GM18526 (cell line): ENCODE data around the gene KIF7.

ENCODE experiments used
- POLR2A ChIP-seq: IDR thresholded peaks from 3 replicates; pipeline ENCODE4 v1.6.1; 2011; ENCODE audit not compliant: insufficient read length; ENCODE audit errors: extremely low read depth

KIF7 gene

GRCh38 chr15:89659295-89659694 is 4.0 kb upstream of the KIF7 start:
- no peak for TF ChIP-seq POLR2A

GRCh38 chr15:89657686-89658200 is 2.5 kb upstream of the KIF7 start:
- no peak for TF ChIP-seq POLR2A

GRCh38 chr15:89656116-89656815 is 999 bp upstream of the KIF7 start:
- TF ChIP-seq POLR2A, result no peak

- TF ChIP-seq POLR2A, result no peak
These were observed 936 bp downstream of the KIF7 start for GRCh38 chr15:89654301-89654761.

- TF ChIP-seq POLR2A, result no peak
These were observed 1.7 kb downstream of the KIF7 start for GRCh38 chr15:89653578-89653977.

GRCh38 chr15:89652666-89653065 is 2.6 kb downstream of the KIF7 start:
- no peak for TF ChIP-seq POLR2A

GRCh38 chr15:89652131-89652530 is 3.1 kb downstream of the KIF7 start:
- no peak for TF ChIP-seq POLR2A

GRCh38 chr15:89649716-89650115 is 5.6 kb downstream of the KIF7 start:
- TF ChIP-seq POLR2A, result no peak

GRCh38 chr15:89649013-89649625 is 6.1 kb downstream of the KIF7 start:
- TF ChIP-seq POLR2A, result no peak

GRCh38 chr15:89648106-89649012 is 6.9 kb downstream of the KIF7 start:
- no peak for TF ChIP-seq POLR2A

- no peak for TF ChIP-seq POLR2A
These were observed 7.9 kb downstream of the KIF7 start for GRCh38 chr15:89647191-89647851.

GRCh38 chr15:89646416-89647141 is 8.7 kb downstream of the KIF7 start:
- TF ChIP-seq POLR2A, result no peak

- TF ChIP-seq POLR2A, result no peak
These were observed 9.6 kb downstream of the KIF7 start for GRCh38 chr15:89645680-89646079.

- no peak for TF ChIP-seq POLR2A
These were observed 13.2 kb downstream of the KIF7 start for GRCh38 chr15:89642106-89642505.
